GM21528 (cell line): Measurements from ENCODE around the gene SPI1.

ENCODE experiments used
- ATAC-seq: cut with Tn5 transposase; IDR thresholded peaks from one replicate; pipeline ENCODE4 v1.9.1; 2021; ENCODE audit warnings: mild to moderate bottlenecking, moderate library complexity; ENCODE audit not compliant: unreplicated experiment, low FRiP score

The SPI1 gene

DNA sequence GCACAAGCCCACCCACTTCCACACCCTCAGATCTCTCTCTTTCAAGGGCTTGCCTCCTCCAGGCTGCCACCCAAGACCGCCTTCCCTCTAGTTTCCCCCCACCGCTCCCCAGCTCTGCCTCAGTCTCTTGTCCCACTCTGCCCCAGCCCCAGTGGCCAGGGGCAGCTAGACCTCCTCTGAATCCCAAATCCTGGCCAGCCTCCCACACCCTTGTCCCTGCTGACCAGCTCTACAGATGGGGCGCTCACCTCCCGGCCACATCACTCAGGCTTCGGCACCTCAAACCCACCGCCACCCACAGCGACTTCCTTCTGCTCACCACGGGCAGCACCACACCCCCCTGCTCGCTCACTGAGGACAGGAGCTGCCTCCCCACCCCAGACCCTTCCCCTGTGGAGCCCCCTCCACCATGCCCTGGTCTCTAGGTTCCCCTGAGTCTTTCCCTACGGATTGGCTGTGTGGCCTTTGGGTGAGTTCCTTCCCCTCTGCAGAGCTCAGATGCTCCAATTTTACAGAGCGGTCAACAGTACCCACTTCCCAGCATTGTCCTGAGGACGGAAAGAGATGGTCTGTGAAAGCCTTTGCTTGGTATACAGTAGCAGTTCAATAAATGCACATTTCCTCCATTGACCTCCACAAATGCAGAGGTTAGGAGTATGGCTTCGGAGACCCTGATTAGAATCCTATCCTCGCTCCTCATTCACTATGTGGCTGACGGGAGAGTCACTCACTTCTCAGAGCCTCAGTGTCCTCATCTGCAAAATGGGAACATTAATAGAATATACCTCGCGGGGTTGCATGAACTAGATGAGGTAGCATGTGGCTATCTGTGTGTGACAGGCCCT lies 11.5 kb upstream of the SPI1 start:
- no peak for ATAC-seq

DNA sequence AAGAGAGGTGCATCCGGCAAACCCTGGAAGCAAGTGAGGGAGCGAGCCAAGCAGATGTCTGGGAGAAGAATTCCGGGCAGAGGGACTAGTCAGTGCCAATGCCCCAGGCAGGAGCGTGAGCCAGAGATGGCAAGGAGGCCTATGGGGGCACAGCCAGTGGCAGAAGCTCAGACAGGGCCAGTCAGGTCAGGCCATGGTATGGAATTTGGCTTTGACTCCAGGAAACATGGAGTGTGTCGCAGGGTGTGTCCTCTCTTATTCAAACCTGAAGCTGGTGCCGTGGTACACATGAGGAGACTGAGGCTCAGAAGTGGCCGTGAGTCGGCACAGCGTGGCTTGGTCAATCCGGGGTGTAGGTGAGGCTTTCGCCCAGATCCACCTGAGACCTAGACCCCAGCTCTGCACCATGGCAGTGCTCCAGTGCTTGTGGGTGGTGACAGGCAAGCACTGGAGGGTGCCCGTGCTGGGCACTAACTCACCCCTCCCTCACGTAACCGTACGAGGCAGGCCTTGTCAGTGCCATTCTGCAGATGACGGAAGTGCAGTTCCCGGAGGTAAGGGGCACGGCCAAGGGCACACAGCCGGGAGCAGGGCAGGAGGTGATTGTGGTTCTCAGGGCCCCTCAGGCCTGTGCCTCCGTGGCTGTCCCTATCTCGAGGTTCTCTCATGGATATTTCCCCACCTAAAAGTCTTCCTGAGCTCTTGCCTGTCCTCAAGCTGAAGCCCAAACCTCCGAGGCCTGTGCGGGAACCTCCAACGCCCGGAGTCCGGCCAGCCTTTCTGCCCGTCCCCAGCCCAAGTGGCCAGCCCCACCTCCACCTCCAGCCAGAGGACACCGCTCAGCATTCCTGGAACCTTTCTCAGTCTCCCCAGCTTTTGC lies 10.6 kb upstream of the SPI1 start:
- no peak for ATAC-seq

DNA sequence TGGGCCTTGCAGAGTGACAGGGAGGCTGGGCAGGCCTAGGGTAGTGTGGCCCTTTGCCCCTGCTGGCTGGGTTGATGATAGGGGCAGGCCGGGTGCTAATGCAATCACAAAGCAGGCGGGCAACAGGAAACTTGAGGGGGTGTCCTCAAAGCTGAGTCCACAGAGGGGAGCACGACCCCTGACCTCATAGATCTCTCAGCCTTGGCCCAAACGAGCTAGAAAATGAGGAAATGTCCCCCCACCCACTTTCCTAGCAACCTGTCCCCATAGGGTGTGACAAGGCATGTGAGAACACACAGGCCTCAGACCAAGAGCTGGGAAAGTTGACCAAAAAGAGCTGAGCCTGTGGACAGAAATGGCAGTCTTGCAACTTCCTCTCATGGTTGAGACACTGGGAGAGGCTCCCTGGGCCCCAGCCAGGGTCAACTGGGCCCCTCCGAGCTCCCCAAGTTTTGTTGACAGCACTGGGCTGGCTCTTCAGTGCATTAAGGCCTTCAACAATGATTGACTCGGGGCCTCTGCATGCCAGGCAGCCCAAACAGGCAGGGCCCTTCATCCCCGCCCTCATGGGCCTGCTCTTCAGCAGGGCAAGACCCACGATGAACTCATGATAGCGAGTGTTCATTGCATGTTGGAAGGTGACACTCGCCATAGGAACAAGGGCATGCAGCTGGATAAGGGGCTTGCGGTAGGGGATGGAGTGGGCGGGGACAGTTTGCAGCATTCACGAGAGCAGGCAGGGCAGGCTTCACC lies 9.8 kb upstream of the SPI1 start:
- ATAC-seq, result no peak

DNA sequence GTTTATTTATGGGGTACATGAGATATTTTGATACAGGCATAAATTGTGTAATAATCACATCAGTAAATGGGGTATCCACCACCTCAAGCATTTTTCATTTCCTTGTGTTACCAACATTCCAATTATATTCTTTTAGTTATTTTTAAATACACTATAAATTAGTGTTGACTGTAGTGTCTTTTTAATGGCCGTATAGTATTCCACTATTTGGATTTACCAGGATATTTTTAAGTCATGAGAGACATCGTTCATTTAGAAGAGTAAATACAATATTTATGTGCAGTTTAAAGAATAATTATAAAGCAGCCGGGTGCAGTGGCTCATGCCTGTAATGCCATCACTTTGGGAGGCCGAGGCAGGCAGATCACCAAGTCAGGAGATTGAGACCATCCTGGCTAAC lies 6.2 kb upstream of the SPI1 start:
- ATAC-seq, result no peak

DNA sequence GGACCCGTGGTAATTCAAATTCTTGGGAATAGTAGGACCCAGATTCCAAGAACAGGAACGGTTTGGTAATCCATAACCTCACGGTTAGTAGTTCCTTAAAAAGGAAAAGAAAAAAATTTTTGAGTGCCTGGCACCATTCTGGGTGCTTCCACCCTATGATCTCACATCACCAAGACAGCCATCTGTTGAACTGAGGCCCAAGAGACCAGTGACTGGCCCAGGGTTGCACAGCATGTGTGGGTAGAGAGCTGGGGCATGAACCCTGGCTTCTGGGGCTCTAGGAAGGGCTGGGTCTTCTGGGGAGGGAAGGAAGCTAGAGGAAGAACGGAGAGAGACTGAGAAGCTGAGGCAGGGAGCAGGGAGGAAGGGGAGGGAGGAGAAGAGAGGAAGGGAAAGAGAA lies 4.7 kb upstream of the SPI1 start:
- no peak for ATAC-seq

DNA sequence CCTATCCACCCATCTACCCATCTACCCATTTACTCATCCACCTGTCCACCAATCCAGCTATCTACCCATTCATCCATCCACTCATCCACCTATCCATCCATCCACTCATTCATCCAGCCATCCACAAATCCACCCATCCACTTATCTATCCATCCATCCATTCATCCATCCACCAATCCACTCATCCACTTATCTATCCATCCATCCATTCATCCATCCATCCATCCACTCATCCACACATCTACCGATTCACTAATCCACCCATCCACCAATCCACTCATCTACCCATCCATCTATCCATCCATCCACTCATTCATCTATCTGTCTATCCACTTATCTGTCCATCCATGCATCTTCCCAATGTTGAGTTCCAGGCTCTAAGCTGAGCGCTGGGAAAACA lies 1.7 kb upstream of the SPI1 start:
- no peak for ATAC-seq

DNA sequence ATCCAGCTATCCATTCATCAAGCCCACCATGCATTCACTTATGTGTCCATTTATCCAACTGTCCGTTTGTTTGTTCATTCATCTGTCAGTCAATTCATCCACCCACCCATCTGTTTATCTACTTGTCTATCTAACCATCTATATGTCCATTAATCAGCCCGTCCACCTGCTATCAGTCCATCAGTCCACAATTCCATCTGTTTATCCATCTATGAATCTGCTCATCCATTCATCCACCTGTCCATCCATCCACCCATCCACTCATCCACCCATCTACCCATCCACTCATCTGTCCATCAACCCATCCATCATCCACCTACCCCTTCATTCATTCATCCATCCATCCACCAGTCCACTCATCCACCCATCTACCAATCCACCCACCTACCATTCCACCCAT lies 970 bp upstream of the SPI1 start:
- no peak for ATAC-seq

DNA sequence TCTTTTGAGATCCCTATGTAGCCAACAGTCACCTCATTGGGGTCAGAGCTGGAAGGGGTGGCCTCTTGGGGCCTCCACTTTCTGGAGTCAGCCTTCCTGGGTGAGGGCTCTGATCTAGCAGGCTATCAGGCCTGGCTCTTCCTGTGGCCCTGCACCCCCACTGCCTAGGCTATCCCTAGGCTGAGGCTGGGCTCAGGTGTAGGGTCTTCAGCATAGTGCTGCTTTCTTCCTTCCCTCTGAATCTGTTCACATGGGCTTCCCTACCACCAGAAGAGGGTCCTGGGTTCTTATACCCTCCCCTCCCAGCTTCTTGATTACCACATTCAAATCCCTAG lies 456 bp upstream of the SPI1 start:
- peak; percentile 6 for ATAC-seq

DNA sequence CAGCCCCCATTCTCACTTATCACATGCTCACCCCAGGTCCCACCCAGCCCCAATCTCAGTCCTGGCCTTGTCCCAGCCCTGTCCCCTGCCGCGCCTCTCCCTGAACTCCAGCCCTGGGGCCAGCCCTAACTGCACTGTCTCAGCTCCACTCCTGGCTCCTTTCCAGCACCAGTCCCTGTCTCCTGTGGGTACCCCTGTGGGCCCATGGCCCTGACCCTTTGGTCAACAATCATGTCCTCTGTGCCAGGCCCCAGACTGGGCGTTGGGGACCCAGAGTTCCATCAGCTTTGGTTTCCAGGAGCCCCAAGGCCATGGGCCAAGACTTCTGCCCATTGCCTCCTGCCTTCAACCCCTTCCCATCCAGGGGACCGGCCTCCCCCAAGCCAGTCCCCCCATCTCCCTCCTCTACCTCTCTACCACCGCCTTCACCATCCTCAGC lies 757 bp downstream of the SPI1 start:
- no peak for ATAC-seq

DNA sequence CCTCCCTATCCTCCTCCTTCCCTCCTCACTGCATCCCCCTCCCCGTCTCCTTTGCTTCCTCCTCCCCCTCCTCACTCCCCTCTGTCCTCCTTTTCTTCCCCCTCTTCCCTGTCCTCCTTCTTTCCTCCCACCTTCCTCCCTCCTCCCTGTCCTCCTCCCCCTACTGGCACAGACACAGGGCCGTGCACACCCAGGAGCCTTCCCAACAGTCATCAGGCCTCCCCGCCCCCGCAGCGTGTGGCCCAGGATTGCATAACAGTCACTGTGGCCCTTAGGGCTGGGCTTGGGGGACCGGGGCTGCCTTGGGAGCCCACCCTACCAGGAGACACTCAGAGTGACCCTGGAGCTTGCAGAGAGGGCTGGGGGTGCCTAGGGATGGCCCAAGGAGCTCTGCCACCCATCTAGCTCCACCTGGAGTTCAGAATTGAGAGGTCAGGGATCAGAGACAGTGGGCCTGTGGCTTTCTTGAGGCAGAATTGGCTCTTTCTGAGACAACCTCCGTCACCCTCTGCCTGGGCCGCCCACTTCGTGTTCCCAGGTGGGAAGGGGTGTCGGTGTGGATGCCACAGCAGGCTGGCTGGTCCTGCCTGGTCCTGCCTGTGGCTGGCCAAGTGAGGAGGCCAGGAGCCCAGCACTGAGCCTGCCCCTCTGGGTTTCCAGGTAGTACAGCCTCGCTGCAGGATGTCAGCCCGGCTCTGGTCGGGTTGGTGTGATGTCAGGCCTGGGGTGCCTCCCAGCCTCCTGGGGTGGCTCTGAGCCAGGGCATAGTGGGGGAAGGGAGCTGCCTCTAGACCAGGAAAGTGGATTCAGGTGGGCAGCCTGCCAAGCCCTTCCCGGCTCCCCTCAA lies 1.6 kb downstream of the SPI1 start:
- ATAC-seq, result no peak

DNA sequence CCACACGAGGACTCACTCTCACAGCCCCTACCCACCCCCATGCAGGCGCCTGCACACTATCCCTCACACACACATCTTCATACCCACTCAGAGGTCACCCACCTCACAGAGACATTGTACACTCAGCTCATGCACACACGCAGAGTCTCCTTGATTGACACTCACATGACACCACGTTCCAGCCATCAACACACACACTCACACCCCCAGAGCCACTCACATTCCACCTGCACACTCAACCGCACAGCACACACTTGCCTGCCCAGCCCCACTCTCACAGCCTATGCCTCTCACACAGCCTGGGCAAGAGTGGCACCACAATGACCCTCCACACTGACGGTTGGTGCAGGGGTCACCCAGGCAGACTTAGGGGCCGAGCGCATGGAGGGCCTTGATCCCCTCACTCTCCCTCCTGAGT lies 2.2 kb downstream of the SPI1 start:
- no peak for ATAC-seq

DNA sequence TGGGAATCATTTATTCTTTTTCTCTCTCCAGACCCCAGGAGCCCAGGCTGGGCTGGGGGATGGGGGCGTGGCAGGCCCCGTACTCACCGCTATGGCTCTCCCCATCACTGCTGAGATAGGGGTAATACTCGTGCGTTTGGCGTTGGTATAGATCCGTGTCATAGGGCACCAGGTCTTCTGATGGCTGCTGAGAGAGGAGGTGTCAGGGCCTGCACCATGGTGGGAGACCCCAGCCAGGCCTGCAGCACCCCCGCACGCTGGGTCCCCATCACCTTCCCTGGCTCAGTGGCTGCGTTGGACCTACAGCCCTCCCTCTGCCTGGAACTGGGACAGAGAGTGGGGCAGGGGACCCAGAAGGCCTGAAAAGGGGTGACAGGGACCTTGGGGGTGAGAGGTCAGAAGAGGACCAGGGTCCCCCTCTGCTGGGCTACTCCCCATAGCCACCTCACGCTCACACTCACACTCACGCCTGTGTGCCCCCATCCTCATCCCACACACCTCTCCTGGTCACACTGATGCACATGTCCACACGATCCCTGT lies 2.7 kb downstream of the SPI1 start:
- no peak for ATAC-seq

DNA sequence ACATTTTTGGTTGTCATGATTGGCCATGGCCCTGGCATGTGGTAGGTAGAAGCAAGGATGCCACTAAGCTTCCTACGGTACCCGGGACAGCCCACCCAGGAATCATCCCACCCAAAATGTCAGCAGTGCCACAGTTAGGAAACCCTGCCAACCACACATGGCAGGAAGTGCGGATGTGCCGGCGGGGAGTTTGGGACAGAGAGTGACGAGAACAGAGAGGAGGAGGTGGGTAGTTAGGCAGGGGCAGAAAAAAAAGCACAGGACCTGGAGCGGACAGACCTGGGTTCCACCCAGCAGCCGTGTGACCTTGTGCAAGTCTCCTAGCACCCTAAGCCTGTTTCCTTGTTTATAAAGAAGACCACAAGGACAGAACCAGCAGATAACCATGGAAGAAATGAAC lies 3.3 kb downstream of the SPI1 start:
- no peak for ATAC-seq

DNA sequence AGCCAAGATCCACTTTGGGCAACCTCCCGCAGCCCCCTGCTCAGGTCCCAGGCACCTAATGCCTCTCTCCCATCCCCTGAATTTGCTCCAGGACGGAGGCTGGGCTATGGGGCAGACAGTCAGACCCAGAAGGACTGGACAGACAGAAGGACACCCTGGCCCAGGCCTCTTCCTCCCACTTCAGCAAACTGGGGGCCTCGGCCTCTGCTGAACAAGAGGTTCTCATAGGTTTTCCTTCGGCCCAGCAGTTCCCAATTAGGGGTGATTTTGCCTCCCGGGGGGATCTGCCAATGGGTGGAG lies 3.7 kb downstream of the SPI1 start:
- ATAC-seq, result no peak

DNA sequence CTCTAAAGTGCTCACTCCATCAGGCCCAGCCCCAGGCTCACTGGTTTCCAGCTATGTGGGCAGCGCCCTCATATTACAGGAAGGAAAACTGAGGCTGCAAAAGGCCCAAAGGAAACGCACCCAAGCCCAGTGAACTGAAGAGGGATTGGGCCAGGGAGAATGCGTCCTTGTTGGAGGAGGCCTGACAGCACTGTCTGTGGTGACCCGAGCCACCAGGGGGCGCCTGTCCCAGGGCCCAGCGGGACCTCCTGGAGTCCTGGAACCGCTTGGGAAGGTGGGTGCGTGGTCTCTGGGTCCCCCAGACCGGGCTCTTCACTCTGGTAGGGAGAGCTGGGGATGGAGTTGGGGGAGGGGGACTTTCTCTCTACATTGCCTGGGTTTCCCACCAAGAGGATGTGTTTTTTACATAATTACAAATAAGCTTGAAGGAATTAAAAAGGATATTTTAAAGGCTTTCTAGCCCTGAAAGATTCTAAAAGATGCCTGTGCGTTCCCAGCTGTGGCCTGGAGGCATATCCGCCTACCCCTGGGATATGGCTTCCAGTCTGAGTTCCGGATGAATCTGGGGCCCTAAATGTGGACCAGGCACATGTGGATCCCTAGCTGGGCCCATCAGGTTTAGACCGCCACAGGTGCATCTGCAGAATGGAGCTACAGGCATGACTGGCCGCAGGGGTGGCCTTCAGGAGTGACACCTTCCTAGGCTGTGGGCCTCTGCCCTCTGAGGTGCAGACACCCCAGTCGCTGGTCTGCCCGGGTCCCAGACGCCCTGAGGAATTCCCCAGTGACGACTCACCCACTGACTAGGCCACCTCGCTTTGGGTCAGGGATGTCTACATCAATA lies 4.2 kb downstream of the SPI1 start:
- ATAC-seq, result peak; percentile 40

DNA sequence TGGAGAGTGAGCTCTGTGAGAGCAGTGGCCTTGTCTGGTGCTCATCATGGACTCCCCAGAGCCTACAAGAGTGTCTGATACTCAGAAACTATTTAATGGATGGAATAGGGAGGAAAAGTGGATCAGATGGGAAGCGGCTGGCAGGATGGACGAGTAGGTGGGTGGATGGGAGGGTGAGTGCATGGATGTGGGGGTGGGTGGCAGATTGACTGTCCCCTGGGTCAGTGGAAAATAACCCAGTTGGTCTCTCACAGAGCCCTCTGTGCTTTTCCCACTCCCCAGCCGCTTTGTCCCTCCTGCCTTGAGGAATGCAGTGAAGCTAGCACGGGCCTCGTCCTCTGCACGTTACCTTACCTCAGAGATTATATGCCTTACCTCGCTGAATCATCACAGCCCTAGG lies 5.9 kb downstream of the SPI1 start:
- no peak for ATAC-seq

DNA sequence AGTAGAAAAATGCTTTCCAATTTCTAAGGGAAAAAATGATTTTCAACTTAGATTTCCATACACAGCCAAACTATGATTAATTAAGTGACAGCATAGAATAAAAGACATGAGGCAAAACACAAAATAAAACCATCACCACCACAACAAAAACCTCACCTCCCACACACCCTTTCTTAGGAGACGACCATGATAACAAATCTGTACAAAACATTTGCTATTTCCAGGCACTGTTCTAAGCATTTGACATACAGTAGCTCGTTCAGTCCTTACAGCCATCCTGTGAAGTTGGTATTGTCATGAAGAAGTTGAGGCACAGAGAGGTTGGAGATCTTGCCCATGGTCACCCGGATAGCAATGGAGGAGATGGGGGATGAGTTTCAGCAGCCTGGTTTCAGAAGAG lies 8.7 kb downstream of the SPI1 start:
- no peak for ATAC-seq

DNA sequence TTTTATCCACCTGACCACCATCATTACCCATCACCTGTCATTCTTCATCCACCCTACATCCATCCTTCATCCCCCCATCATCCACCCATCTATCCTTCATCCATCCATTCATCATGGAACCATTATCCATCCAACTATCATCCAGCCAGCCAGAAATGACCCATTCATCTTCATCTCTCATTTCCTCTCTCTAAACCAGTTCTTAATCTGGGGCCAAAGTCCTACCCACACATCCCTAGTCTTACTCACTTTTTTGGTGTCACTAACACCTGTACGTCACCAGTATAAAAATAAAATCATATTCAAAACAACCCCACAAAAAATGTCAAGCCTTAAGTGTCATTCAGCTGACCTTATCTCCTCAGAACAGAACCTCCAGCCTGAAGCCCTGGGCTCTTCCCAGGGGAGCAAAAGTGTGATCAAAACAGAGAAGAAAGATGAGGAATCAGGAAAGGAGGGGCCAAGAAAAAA lies 12.3 kb downstream of the SPI1 start:
- no peak for ATAC-seq

DNA sequence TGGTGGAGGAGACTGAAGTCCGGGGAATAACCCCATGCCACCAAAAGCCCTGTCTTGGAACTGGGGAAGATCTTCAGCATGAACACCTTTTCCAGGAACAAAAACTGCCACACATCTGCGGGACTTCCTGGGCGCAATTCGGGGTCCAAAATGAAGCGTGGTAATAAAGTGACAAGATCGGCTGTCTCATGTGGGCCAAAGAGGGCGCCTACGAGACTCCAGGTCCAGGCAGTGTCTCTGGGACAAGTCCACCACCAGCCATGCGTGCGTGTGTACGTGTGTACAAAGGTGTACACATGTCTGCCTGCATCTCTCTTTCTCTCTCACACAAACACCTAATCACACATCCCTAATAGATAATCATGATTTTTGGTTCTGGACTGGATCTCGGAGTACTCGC lies 16.9 kb downstream of the SPI1 start:
- no peak for ATAC-seq
